Measurements from ENCODE around the gene GSDMA. TPM values are rescaled to one million over a fixed set of nuclear protein-coding genes. Genes with fewer than 3 reads are reported as not detected.

GSDMA gene
- total RNA-seq, 1 experiment from 2014 or later: not detected

DNA sequence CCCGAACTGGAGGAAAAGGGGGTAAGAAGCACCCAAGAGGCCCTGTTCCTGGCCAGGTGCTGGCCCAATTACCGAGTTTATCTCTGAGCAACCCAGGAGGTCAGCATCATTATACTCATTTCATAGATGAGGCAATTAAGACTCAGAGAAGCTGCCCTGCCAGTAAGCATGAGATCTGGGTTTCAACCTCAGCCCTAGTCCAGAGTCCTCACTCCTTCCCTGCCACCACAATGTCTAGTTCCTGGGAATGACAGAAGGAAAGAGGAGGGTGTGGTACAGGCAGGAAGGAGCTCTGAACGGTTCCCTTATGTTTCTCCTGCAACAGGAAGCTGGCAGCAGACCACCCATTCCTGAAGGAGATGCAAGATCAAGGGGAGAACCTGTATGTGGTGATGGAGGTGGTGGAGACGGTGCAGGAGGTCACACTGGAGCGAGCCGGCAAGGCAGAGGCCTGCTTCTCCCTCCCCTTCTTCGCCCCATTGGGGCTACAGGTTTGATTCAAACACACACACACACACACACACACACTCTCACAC, 7.4 kb downstream of the GSDMA start:
- no peaks in the 10 kb centered on the region for H3K79me2 ChIP-seq (ENCODE audit: insufficient read depth, low read length)
- no peak overlapping the region for H3K4me2 ChIP-seq (ENCODE audit: insufficient read depth, insufficient read length, low read length)
- H3K79me1 ChIP-seq (ENCODE audit: insufficient read depth, low read depth, low read length, poor library complexity, severe bottlenecking): no peaks in the 10 kb centered on the region
- H2AK5ac ChIP-seq (ENCODE audit: insufficient read length, low read length): no peak overlapping the region
- H3K27ac ChIP-seq (ENCODE audit: insufficient read length, low read depth, low read length): no peak overlapping the region
- H3T11ph ChIP-seq (ENCODE audit: low read length): no peak overlapping the region
- no peaks in the 10 kb centered on the region for H4K20me1 ChIP-seq (ENCODE audit: control insufficient read depth, insufficient read depth, insufficient read length)
- H3K23me2 ChIP-seq (ENCODE audit: insufficient read length, low read depth, low read length, poor library complexity, severe bottlenecking): no peaks in the 10 kb centered on the region
- no peak overlapping the region for H3K14ac ChIP-seq (ENCODE audit: insufficient read depth, low read length)
- H2BK12ac ChIP-seq (ENCODE audit: insufficient read length, low read depth, low read length): no peak overlapping the region
- no peak overlapping the region for H2BK15ac ChIP-seq (ENCODE audit: low read depth, low read length)
- Mint-ChIP-seq H3K9me3 (no peaks in the 10 kb centered on the region; a peak in 1 of 5 replicates), H3K27ac (no peak overlapping the region), H3K4me1 (0 out of 4 replicates have a peak, but pooled peaks cover 0 to 3% of the 10 kb centered on the region in 2 experiments), H3K4me3 (no peak overlapping the region), H3K27me3 (ENCODE audit: low read depth) (peaks cover 47% of the 10 kb centered on the region), H3K36me3 (ENCODE audit: insufficient read depth in 1 of 3, low read depth in 3 of 3) (no peaks in the 10 kb centered on the region)
- H3K9me3 ChIP-seq (ENCODE audit: control insufficient read depth, low read depth, low read length): no peaks in the 10 kb centered on the region
- no peak for DNase-seq
- H3K18ac ChIP-seq (ENCODE audit: insufficient read length, low read depth, low read length): no peak overlapping the region
- TF ChIP-seq, protein P1, sequence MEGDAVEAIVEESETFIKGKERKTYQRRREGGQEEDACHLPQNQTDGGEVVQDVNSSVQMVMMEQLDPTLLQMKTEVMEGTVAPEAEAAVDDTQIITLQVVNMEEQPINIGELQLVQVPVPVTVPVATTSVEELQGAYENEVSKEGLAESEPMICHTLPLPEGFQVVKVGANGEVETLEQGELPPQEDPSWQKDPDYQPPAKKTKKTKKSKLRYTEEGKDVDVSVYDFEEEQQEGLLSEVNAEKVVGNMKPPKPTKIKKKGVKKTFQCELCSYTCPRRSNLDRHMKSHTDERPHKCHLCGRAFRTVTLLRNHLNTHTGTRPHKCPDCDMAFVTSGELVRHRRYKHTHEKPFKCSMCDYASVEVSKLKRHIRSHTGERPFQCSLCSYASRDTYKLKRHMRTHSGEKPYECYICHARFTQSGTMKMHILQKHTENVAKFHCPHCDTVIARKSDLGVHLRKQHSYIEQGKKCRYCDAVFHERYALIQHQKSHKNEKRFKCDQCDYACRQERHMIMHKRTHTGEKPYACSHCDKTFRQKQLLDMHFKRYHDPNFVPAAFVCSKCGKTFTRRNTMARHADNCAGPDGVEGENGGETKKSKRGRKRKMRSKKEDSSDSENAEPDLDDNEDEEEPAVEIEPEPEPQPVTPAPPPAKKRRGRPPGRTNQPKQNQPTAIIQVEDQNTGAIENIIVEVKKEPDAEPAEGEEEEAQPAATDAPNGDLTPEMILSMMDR (conservative IDR thresholded peaks at IDR 0.05): no peak
- no CpG with 5 or more reads among the region's 7 CpGs for WGBS (ENCODE audit: extremely low coverage, insufficient read length, low lambda C conversion rate)
- H4K8ac ChIP-seq (replicated peaks; ENCODE audit: insufficient read length, low read depth, low read length): no peak overlapping the region
- H4K5ac ChIP-seq (ENCODE audit: insufficient read length, low read depth, low read length): no peak overlapping the region
- H2BK5ac ChIP-seq (ENCODE audit: insufficient read length, low read length): no peak overlapping the region
- no peak overlapping the region for H2AFZ ChIP-seq (ENCODE audit: low read length)
- no peak overlapping the region for H2BK20ac ChIP-seq (ENCODE audit: low read depth, low read length, poor library complexity, severe bottlenecking)
- H3K9ac ChIP-seq (ENCODE audit: extremely low read depth, insufficient read length, low read length): no peak overlapping the region
- no peak overlapping the region for H4K91ac ChIP-seq (ENCODE audit: insufficient read length, low read depth, low read length)
- no peak overlapping the region for H3K56ac ChIP-seq (ENCODE audit: insufficient read length, low read depth, low read length)
- H3K4me1 ChIP-seq (ENCODE audit: insufficient read depth, low read length): no peaks in the 10 kb centered on the region
- H2BK120ac ChIP-seq (ENCODE audit: low read depth, low read length, poor library complexity, severe bottlenecking): no peak overlapping the region
- no peaks in the 10 kb centered on the region; the same call in 1 of the 2 replicates for H3K27me3 ChIP-seq (ENCODE audit: insufficient read depth, low read length)
- no peak overlapping the region for H3K4ac ChIP-seq (ENCODE audit: low read depth, low read length)
- no peak overlapping the region for H3K23ac ChIP-seq (ENCODE audit: insufficient read length, low read depth, low read length)

Data from H9 (cell line).